ENCODE measurements around the gene STX8.

GRCh38 chr17:9446528-9446927, 129.1 kb downstream of the STX8 start:
- TF ChIP-seq POLR2A (IDR thresholded peaks at IDR 0.05; ENCODE audit: low read depth, low read length) (no peak), PAX5 (IDR thresholded peaks at IDR 0.05; ENCODE audit: insufficient read depth, low read length, severe bottlenecking) (no peak), POLR2AphosphoS5 (IDR thresholded peaks at IDR 0.05; ENCODE audit: low read depth, low read length) (no peak), TAF1 (IDR thresholded peaks at IDR 0.05; ENCODE audit: low read depth, low read length) (no peak), SPI1 (IDR thresholded peaks at IDR 0.05; ENCODE audit: low read depth, low read length) (no peak)

All from GM12891 (cell line).